ENCODE measurements around the gene NEDD4L.

Gene NEDD4L

GRCh38 chr18:58443671-58444070 lies 399.6 kb downstream of the NEDD4L start:
- DNase-seq, result no peak

- peak in 1 of 58 donors; percentile 1 for DNase-seq
These were observed 402.5 kb downstream of the NEDD4L start for GRCh38 chr18:58446391-58447060.

DNA sequence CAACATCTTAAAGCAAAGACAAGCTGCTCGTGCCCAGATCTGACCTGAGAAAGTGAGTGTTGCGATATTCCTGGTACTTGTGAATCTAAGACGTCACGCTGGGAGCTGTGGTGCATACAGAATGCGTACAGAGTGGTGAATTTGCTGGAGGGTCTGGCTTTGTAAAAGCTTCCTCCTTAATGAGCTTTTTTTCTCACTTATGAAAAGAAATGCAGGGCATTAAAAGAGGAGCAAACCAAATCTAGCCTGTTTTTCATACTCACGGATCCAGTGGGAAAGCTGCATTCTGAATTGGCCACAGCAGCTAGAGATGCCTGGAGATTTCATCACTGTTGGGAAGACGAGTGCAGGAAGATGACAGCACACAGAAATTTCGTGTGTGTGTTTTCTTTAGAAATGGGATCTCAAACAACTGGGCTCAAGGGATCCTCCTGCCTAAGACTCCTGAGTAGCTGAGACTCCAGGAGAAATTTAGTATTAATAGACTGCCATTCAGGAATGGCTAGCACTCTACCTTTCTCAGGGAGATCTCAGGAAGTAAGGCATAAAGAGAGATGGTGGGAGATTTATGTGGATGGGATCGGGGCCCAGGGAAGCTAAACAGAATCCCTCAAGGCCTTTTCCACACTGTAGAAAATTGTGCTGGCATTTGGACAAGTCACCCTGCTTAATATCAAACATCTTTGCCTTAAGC lies 403.5 kb downstream of the NEDD4L start:
- DNase-seq, result peak in 6 of 58 donors; percentile 1 to 46 (median 12)

GRCh38 chr18:58449464-58449863 lies 405.4 kb downstream of the NEDD4L start:
- DNase-seq, result no peak

All from anterior cingulate cortex (tissue), 58 donors.